HG03575 (cell line): Measurements from ENCODE around the gene NUSAP1.
"Not testable (repeated sequence)": the region's sequence is repeated elsewhere in the genome, so short reads cannot be mapped to it uniquely, and the experiment has no call there.

Experiments
- ATAC-seq: cut with Tn5 transposase; IDR thresholded peaks from one replicate; pipeline ENCODE4 v1.9.1; 2021; ENCODE audit not compliant: unreplicated experiment, insufficient number of reproducible peaks, low FRiP score; ENCODE audit errors: extremely low read depth

NUSAP1 gene, protein sequence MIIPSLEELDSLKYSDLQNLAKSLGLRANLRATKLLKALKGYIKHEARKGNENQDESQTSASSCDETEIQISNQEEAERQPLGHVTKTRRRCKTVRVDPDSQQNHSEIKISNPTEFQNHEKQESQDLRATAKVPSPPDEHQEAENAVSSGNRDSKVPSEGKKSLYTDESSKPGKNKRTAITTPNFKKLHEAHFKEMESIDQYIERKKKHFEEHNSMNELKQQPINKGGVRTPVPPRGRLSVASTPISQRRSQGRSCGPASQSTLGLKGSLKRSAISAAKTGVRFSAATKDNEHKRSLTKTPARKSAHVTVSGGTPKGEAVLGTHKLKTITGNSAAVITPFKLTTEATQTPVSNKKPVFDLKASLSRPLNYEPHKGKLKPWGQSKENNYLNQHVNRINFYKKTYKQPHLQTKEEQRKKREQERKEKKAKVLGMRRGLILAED

DNA sequence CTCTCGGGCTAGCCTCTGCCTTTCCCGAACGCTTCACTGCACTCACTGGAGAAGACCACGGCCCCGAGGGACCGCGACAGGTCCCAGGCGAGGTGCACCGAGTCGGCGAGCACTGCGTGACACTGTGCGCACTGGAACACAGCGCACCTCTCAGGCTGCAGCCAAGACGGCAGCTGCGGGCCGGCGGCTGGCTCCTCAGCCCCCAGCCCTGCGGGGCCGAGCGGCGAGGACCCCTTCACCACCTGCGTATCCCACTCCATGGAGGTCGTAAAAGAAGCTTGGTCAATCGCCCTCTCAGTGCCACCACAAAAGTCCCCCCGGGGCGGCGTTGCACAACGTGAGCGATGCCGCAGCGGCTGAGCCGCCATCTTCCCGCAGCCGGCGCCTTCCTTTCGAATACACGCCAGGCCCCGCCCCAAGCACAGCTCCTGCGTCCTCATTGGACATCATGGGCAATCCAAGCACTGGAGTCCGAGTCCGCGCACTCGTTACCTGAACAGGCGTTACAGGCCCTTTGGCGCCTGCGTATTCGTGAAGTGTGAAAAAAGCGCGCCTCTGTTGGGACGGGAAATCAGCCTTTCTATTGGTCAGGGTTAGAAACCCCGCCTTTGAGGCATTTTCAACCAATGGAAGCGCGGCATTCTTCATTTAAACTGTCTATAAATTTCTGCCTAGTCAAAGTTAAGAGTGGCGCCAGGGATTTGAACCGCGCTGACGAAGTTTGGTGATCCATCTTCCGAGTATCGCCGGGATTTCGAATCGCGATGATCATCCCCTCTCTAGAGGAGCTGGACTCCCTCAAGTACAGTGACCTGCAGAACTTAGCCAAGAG lies at the start of gene NUSAP1, which contains the start of gene OIP5:
NUSAP1 (plus strand) TSS at position 688 of the 832 bp plus-strand sequence; CDS start at position 765, 77 bp downstream.
OIP5 (minus strand) TSS at position 398 of the 832 bp plus-strand sequence; CDS start at position 368, 30 bp downstream.
- peak; percentile 51 for ATAC-seq

DNA sequence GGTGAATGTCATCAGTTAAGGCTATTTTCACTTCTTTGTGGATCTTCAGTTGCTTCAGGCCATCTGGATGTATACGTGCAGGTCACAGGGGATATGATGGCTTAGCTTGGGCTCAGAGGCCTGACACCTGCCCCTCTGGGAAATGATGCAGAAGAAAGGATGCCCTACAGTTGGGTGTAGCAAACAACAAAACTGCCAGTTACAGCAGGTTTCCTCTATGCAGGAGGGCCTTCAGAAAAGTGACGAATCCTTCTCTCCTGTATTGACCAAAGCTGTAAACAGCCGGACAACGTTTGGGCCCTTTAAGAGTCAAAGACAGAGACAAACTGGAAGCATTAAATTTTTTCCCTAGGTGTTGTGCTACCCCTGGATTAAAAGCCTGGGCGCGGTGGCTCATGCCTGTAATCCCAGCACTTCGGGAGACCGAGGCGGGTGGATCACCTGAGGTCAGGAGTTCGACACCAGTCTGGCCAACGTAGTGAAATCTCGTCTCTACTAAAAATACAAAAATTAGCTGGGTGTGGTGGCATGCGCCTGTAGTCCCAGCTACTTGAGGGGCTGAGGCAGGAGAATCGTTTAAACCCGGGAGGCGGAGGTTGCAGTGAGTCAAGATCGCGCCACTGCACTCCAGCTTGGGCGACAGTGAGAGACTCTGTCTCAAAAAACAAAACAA lies 49.6 kb upstream of the NUSAP1 start:
- ATAC-seq: not testable (repeated sequence)

DNA sequence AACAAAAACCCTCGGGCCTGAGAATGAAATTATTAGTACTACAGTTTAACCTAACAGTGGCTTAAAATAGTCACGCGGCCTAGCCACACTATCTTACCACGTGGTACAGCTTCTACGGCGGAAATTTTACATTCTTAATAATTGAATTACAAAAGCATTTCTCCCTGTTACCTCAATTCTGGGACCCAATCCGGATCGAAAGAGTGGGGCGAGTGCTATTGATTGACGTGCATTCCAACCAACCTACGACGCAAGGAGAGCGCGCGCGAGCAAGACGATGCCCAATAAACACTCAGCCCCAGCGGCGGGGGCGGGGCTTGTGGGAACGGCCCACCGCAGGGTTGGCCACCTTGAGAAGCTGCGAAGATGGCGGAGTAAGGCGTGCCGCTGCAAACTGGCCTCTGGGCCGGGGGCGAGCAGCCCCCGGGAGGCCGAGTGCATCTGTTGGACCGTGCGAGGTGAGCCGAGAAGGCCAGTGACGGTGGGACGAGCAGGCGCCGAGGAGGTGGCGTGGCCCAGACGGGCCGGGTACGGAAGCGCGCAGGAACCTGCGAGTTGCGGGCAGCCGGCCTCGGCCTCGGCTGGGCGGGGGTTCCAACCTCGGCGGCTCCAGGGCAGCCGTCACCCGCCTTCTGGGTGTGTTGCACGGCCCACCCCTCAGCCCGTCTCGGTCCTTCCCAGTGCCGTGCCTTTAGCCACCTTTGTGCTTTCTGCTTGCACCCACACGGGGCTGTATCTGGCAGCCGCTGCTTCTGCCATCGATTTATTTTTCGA lies 48.8 kb upstream of the NUSAP1 start:
- ATAC-seq: peak; percentile 70

DNA sequence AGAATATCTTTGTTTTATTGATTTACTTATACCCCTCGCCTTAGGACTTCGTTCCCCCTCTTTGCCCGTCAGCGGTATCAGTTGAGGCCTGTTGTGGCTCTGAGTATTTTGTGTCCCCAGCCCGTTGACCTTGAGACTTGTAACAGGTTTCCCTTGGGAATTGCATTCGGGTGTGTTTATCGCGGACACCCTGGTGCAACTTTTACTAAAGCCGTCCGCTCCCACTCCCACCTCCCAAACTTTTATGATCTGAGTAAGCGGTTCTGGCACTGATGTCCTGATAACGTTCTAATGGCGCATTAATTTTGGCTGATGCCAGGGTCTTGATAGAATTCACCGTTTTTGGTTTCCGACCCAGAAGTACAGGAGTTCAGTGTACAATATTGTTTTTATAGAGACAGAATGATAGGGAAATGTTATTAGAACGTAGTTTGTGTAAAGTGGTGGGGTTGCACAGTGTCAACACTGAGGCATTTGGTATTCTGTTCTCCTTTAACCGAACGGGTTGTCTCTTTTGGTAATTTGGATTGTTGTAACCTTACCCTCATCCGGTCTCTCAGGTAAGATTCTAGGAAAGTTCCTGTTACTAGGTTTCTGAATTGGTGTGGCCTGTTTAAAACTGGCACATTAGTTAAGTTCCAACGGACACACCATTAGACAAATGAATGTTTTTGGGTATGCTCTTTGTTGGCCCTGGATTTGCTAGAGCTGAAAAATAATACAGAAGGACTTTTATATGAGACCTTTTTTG lies 48.1 kb upstream of the NUSAP1 start:
- no peak for ATAC-seq

DNA sequence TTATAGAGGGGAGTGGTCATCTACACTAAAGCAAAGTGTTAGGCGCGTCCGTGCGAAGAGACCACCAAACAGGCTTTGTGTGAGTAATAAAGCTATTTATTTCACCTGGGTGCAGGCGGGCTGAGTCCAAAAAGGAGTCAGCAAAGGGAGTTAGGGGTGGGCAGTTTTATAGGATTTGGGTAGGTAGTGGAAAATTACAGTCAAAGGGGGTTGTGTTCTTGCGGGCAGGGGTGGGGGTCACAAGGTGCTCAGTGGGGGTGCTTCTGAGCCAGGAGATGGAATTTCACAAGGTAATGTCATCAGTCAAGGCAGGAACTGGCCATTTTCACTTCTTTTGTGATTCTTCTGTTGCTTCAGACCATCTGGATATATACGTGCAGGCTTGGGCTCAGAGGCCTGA lies 47.4 kb upstream of the NUSAP1 start:
- ATAC-seq: no peak

DNA sequence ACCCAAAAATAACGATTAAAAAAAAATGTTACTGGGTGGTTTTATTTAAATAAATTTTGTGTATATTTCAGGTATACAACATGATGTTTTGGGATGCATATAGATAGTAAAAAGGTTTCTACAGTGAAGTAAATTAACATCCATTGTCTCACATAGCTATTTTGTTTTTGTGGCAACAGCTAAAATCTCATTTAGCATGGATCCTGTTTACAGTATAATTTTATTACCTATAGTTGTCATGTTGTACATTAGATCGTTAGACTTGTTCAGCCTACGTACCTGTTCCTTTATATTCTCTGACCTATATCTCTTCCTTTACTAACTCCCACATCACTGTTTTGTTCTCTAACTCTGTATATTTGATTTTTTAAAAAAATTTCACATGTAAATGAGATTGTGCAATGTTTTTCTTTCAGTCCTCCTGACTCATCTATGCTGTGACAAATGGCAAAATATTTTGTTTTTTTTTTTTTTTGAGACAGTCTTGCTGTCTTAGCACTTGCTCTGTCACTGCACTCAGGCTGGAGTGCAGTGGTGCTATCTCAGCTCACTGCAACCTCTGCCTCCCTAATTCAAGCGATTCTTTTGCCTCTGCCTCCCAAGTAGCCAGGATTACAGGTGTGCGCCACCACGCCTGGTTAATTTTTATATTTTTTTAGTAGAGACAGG lies 45.9 kb upstream of the NUSAP1 start:
- no peak for ATAC-seq

DNA sequence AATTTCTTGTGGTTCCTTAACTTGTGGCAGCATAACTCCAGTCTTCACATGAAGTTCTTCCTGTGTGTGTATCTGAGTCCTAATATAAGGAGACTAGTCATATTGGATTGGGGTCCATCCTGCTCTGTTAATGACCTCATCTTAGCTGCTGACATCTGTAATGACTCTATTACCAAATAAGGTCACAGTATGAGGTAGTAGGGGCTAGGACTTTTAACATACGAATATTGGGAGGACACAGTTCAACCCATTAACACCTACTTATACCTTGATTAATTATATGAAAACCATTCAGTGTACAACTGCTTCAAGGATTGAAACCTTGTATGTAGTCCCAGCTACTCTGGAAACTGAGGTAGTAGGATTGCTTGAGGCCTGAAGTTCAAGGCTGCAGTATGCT lies 44.2 kb upstream of the NUSAP1 start:
- no peak for ATAC-seq

DNA sequence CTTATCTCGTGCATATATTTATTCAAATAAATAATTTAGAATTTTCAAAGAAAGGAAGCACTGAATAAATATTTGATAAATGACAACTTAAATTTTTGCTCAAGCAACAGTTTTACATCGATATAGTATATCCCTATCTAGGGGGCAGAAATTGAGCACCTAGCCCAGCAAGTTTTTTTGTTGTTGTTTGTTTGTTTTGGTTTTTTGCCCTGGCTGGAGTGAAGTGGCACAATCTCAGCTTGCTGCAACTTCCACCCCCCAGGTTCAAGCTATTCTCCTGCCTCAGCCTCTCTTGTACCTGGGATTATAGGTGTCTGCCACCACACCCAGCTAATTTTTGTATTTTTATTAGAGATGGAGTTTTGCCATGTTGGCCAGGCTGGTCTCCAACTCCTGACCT lies 42.7 kb upstream of the NUSAP1 start:
- ATAC-seq: no peak

DNA sequence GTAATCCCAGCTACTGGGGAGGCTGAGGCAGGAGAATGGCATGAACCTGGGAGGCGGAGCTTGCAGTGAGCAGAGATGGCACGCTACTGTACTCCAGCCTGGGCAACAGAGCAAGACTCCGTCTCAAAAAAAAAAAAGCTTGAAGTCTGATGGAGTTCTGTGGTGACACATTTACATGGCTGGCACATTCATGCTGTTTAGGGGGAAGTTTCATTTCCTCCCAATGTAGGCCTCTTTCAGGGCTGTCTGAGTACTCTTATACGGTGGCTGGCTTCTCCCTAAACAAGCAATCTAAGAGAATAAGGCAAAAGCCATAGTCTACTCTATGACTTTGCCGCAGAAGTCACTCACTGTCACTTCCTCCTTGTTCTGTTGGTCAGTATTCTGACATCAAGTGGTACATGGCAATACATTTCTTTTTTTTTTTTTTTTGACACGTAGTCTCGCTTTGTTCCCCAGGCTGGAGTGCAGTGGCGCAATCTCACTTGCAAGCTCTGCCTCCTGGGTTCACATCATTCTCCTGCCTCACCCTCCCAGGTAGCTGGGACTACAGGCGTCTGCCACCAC lies 41.5 kb upstream of the NUSAP1 start:
- ATAC-seq: no peak

DNA sequence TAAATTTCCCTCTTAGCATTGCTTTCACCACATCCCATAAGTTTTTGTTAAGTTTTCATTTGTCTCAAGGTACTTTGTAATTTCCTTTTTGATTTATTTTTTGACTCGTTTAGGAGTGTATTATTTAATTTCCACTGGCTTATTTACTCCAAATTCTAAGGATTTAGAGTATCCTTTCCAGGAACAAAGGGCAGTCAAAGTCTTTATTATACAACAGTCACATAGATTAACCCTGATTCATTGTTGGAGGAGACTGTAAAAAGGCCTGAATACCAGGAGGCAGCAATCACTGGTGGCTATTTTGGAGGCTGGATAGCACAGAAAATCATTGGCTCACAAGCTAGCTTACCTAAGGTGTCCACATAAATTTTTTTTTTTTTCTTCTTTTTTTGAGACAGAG lies 40.2 kb upstream of the NUSAP1 start:
- ATAC-seq: no peak

DNA sequence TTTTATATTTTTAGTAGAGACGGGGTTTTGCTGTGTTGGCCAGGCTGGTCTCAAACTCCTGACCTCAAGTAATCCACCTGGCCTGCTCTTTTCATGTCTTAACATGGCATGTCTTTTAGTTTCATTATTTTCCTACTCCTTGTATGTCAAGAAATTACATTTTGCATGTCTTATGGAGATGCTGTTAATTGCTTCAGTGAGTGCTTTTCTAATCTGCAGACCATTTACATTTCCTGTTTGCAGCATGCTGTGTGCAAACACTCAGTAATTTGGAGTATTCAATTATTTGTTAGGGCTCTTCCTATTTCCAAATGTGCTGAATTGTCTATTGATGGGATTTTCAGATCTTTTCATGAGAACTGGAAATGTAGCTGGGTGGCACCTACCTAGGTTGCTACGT lies 31.5 kb upstream of the NUSAP1 start:
- ATAC-seq: not testable (repeated sequence)

DNA sequence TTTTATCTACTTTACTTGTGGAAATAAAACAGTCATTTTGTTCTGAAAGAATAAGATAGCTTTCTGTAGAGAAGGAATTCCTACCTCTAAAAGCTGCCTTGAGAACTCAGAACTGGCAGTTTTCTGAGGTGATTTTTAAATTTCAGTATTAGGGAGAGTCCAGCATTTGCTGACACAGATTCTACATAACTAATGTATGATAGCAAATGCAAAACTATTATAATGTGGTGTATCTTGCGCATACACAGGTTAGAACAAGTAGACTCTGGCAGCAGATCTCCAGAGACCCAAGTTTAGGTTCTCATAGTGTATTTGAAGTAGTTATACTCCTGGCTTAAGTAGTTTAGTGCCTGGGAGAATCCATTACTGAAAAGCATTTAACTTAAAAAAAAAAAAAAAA lies 31.1 kb upstream of the NUSAP1 start:
- ATAC-seq: no peak

DNA sequence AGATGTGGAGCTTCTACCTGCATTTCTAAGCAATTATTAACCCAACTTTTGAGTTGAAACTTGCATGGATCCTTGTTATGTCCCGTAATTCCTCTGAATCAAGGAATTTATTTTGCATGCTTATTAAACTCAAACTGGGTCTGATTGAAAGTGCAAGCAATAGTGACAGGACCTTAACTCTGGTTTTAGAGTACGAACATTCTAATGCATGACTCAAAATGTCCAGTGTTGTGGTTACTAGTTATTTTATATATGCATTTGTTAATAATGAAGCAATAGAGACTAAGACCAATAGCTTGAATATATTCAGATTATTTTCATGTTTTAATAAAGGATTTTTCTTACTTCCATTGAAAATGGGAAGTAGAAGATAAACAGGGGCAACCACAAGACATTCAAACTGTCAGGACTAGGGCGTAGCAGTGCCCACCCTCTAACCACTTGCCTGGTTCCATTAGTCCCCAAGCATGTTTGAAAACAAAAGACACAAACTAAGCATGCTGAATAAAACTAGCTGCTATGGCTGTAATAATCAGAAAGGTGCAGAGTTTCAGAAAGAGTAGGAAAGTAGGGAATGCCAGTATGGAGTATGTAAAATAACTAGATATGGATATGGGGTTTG lies 28.4 kb upstream of the NUSAP1 start:
- ATAC-seq: no peak

DNA sequence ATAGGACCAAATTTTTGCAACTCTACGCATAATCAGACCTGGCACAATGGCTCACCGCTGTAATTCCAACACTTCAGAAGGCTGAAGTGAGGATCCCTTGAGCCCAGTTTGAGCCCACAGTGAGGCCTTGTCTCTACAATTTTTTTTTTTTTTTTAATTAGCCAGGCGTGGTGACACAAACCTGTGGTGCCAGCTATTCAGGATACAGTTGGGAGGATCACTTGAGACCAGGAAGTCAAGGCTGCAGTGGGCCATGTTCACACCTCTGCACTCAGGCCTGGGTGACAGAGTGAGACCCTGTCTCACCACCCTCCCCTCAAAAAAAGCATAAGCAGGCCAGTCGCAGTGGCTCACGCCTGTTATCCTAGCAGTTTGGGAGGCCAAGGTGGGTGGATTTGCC lies 25.0 kb upstream of the NUSAP1 start:
- ATAC-seq: no peak

DNA sequence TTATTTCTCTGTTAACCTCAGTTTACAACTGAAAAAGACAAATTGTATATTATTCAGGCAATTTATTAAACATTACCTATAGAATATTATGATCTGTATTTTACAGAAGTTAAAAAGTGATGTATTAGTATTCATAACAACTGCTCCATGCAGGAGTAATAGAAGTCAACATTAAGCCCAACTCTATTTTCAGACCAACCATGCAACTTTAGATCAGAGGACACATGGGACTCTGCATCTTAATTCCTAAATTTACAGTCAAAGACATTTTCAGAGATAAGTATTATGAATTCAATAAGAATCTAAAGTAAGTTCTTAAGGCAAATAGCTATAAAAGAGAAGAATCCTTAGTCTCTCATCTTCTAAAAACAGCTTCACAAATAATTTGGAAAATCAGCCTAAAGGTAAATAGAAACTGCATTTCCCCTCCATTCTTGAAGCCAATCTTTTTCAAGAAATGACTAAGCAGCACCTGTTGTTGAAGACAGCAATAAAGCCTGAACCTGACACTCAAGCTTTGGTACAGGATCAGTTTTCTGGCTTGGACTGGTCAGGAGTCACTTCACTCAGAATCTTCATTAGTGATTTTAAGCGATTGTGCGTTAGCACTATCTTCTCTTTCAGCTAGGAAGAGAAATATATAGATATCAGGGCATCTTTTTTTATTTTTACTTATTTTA lies 23.3 kb upstream of the NUSAP1 start:
- no peak for ATAC-seq

DNA sequence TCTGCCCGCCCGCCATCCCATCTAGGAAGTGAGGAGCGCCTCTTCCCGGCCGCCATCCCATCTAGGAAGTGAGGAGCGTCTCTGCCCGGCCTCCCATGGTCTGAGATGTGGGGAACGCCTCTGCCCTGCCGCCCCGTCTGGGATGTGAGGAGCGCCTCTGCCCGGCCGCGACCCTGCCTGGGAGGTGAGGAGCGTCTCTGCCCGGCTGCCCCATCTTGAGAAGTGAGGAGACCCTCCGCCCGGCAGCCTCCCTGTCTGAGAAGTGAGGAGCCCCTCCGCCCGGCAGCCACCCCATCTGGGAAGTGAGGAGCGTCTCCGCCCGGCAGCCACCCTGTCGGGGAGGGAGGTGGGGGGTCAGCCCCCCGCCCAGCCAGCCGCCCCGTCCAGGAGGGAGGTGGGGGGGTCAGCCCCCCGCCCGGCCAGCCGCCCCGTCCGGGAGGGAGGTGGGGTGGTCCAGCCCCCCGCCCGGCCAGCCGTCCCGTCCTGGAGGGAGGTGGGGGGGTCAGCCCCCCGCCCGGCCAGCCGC lies 11.8 kb upstream of the NUSAP1 start:
- ATAC-seq: not testable (repeated sequence)
